Embryonic facial prominence (tissue), 1 donor: ENCODE data around the gene C1QTNF8.
"Not testable (repeated sequence)": the region's sequence is repeated elsewhere in the genome, so short reads cannot be mapped to it uniquely, and the experiment has no call there.

Experiments
- DNase-seq: peaks from one replicate; pipeline ENCODE4 v3.0.0-alpha.2; 2016; ENCODE audit errors: extremely low spot score

C1QTNF8 gene

DNA sequence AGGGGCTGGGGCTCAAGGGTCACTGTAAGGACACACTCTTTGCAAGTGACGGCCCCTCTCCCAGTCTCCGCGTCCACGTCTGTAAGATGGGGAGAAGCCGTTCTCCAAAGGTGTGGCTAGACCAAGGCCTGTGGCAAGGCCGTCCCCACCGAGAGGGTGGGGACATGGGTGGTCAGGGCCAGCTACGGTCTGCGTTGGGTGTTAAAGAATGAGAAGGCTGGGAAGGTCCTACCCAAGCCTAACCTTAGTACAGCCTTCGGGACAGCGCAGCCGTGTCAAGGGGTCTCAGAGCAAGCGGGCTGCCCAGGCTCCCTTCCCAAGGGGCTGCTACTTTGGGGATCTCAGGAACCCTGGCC is 1.9 kb downstream of the C1QTNF8 start:
- DNase-seq: no peak

- DNase-seq: no peak
These were observed 2.5 kb downstream of the C1QTNF8 start for GRCh38 chr16:1093284-1094123.

- not testable (repeated sequence) for DNase-seq
These were observed 3.3 kb downstream of the C1QTNF8 start for GRCh38 chr16:1092685-1093283.

DNA sequence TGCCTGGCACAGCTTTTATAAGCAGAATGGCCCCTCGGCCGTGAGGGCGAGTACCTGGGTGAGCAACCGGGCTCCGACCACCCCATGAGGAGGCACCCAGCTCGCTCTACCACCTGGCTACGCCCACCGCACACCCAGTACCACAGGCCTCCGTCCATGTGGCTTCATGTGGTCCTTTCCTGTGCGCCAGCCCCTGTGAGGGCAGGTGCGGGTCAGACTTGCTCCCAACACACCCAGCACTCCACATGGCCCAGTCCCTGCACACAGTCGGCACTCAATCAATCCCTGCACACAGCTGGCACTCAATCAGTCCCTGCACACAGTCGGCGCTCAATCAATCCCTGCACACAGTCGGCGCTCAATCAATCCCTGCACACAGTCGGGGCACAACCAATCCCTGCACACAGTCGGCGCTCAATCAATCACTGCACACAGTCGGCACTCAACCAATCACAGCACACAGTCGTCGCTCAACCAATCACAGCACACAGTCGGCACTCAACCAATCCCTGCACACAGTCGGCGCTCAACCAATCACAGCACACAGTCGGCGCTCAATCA is 4.0 kb downstream of the C1QTNF8 start:
- DNase-seq: no peak

DNA sequence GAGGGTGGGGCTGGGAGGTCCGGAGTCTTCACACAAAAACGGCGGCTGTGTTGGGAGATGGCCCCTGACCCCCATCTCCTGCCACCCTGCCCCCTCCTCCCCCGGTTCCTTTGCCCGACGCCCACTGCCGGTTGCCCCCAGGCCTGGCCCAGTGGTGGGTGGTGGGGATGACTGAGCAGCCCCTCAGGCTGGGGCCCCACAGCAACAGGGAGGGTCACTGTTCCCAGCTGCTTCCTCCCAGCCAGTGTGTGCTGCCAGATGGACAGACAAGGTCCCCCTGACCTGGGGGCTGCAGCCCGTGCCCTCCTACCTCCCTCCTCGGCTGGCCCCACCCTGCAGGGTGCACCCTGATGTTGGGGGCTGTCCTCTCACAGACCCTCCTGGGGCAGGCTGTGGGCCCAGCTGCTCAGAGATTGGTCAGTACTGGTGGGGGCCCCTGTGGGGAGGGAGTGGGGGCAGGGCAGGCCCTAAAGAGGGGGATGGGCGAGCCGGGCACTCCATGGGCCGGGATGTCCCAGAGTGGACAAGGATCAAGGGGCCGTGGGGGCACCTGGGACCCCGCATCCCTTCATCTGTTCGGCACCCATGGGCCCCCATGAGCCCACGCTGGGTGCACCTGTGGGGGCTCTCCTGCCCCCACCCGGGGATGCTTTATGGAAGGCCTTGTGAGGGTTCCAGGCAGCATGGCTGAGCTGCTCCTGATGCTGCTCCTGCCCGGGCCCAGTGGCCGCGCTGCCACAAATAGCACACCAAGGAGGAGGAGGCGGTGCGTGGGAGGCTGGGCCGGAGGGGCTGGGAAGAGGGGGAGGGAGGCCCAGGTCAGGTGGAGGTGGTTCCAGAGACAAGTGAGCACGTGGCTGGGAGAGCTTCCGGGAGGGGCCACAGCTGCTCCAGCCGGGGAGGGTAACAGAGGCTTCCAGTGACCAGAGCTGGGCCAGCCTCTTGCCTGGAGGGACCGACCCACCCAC is 5.1 kb downstream of the C1QTNF8 start:
- DNase-seq: no peak

DNA sequence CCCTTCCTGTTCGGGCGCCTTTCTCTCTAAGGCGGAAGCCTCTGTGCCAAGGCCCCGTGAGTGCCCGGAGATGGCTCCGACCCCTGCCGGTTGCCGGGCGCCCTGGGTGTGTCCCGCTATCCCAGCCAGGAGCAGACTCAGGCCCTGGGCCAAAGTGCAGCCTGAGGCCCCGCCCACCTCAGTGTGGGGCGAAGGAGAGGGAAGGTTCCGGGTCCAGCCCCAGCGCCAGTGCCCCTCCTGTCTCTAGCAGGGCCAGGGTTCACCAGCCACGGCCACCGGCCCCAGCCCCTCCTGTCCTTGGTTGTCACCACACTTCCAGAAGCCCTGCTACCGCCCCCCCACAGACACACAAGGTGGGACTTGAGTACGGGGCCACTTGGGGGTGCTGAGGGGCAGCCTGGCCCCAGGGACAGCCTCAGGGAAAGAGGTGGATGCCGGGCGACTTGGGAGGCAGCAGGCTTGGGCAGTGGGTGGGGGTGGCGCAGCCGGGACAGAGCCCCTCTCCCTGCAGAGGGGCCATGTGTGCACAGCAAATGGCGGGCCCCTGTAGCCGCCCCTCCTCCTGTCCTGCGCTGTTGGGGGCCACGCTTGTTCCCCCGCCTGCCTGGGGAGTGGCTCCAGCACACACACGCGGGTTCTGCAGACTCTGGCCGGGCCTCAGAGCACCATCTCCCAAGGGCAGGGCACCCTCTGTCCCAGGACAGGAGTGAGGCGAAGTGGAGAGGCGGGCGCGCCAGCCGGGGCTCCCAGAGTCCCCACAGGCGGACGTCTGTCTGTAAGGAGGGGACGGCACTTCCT is 6.0 kb downstream of the C1QTNF8 start:
- no peak for DNase-seq

GRCh38 chr16:1089439-1089821 is 6.6 kb downstream of the C1QTNF8 start:
- no peak for DNase-seq

DNA sequence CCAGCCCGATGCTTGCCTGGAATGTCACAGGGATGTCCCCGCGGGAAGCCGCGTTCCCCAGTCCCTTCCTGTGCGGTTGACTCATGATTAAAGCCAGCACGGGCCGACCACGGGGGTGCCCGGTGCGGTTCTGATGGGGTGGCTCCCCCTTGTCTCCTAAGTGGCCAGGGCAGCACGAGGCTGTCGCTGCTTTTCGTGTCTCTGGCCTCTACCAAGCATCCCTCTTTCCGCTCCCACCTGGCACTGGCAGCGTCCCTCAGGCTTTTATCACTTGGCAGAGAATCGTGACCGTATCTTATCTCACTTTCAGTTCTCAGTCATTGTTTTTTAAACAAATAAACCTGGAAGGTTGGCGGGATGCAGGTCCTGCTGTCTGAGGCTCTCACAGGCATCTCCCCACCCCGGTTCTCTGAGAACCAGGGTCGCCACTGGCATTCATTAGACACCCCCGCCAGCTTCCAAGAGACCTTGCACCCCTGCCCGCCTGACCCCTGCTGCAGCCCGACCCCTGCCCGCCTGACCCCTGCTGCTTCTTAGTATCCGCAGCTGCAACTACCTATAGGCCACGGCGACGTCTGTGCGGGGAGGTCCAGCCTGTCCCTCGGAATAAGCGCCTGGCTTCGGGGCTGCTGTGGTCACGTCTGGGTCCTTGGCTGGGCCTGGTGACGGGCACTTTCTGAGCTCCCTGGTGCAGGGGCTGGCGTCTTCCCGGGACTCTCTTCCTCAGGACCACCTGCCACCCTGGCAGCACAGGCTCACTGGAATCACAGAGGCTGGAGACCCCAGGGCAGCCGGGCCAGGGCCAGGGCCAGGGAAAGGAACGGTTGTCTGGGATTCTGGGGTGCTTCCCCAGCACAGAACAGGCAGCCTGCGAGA is 7.5 kb downstream of the C1QTNF8 start:
- DNase-seq: no peak

GRCh38 chr16:1086443-1086842 is 9.6 kb downstream of the C1QTNF8 start:
- not testable (repeated sequence) for DNase-seq

GRCh38 chr16:1084971-1085370 is 11.1 kb downstream of the C1QTNF8 start:
- DNase-seq: no peak

- no peak for DNase-seq
These were observed 12.9 kb downstream of the C1QTNF8 start for GRCh38 chr16:1082952-1083675.

DNA sequence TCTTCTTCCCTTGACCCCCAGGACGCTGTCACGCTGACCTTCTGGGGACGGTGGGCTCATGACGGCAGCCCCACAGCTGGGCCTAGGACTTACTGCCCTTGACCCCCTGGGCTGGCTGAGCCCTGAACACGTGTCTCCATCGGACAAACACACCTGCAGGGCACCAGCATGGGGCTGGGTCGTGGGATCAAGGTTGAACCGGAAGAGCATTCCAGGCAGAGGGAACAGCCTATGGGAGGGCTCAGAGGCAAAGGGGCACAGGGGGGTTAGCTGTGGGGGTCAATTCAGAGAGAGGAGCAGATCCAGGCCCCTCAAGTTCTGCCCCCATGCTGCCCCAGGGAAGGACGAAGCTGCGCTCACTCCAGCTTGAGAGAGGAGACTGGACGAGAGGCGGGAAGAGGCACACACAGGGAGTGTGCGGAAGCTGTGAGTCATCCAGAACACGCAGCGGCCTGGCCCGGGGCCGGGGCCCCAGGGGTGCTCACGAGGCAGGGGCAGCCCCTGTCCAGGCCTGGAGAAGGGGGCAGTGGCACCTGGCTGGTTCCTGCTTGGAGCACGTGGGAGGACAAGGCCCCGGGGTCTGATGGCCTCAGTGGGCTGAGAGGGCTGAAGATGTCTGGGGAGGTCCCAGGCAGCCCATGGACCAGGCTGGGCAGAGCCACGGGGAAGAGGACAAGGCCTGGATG is 13.6 kb downstream of the C1QTNF8 start:
- DNase-seq: no peak

DNA sequence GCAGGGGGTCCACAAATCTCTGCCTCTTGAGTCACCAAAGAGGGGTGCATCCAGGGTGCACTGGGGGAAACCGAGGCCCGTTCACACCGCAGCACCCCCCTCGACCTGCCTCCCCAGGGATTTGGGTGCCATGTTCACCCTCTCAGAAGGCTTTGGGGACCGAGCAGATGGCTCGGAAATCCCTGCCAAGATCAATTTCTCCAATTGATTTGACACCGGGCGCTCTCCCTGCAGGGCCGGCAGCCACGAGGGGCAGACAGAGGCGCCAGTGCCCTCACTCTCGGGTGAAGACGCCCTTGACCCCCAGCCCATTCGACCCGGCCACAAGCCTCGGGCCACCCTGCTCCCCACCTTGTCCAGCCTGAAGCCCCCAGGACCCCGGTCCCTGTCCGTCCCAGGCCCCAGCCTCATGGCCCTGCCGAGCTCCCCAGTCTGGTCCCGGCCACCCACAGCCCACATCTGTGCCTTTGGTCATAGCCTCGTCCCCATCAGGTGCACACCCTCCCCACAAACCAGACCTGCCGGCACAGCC is 14.2 kb downstream of the C1QTNF8 start:
- DNase-seq: no peak

- DNase-seq: no peak
These were observed 15.0 kb downstream of the C1QTNF8 start for GRCh38 chr16:1080801-1081733.

GRCh38 chr16:1079786-1080525 is 16.1 kb downstream of the C1QTNF8 start:
- DNase-seq: no peak

DNA sequence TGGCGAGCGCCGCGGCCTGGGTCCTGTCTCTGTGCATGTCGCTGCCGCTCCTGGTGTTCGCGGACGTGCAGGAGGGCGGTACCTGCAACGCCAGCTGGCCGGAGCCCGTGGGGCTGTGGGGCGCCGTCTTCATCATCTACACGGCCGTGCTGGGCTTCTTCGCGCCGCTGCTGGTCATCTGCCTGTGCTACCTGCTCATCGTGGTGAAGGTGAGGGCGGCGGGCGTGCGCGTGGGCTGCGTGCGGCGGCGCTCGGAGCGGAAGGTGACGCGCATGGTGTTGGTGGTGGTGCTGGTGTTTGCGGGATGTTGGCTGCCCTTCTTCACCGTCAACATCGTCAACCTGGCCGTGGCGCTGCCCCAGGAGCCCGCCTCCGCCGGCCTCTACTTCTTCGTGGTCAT is 16.7 kb downstream of the C1QTNF8 start:
- no peak for DNase-seq

DNA sequence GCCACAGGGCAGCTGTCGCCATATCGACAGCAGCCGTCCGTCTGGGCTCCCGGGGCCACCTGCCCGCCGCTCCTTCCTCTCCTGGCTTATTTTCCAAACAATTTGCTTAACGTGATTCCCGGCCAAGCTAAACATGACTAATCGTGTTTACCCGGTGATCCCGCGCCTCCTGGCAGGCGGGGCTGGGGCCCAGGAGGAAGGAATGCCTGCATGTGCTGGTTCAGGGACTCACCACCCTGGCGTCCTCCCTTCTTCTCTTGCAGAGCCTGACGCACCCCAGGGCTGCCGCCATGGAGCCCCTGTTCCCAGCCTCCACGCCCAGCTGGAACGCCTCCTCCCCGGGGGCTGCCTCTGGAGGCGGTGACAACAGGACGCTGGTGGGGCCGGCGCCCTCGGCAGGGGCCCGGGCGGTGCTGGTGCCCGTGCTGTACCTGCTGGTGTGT is 17.4 kb downstream of the C1QTNF8 start:
- DNase-seq: peak; percentile 20
